ENCODE results near the gene LRRC38. TPM values are rescaled to one million over a fixed set of nuclear protein-coding genes. Genes with fewer than 3 reads are reported as not detected.

LRRC38 gene
- total and polyA plus RNA-seq, 10 of the 15 experiments (the other 5 are each of a cell fraction or from before 2014, with no cell fraction given): not detected

DNA sequence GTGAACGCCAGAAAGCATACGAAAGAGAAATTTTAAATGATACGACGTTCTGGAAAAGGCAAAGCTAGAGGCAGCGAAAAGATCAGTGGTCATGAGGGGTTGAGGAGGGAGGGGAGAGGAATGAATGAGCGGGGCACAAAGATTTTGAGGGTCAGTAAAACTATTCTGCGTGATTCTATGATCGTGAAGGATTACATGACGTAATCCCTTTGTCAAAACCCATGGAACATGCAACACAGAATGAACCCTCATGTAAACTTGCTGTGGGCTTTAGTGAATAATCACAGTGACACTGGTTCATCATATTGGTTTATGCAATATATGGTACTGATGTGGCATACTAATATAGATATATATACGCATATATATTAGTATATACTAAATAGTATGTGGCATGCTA lies 13.0 kb downstream of the LRRC38 start:
- Histone ChIP-seq H3K27me3 (replicated peaks in 1 of 2; ENCODE audit: control insufficient read depth in 2 of 2, insufficient read depth in 2 of 2, low read length in 1 of 2) (peaks cover 0 to 3% of the 10 kb centered on the region in 2 experiments; a peak in 1 of 4 replicates), H3K4me1 (ENCODE audit: control insufficient read depth, insufficient read depth, low read length) (no peaks in the 10 kb centered on the region), H3K36me3 (ENCODE audit: control insufficient read depth in 2 of 2, insufficient read depth in 2 of 2, low read length in 1 of 2) (no peaks in the 10 kb centered on the region), H3K4me2 (ENCODE audit: control insufficient read depth, insufficient read depth) (no peak overlapping the region), H3K9ac (ENCODE audit: control insufficient read depth, insufficient read depth, low read length) (no peak overlapping the region), H4K20me1 (ENCODE audit: control insufficient read depth, insufficient read depth) (no peaks in the 10 kb centered on the region), H3K4me3 (no peak overlapping the region), H3K27ac (ENCODE audit: control insufficient read depth, insufficient read depth) (no peak overlapping the region), H2AFZ (ENCODE audit: control insufficient read depth, low read depth, low read length) (no peak overlapping the region), H3K79me2 (ENCODE audit: control insufficient read depth, insufficient read depth, low read length) (no peaks in the 10 kb centered on the region), H3K9me3 (replicated peaks; ENCODE audit: control insufficient read depth, insufficient read depth, low read length) (no peaks in the 10 kb centered on the region)
- POLR2A ChIA-PET: no interaction called here
- TF ChIP-seq RBBP5 (conservative IDR thresholded peaks at IDR 0.05) (no peak), ATF7 (IDR thresholded peaks at IDR 0.05; ENCODE audit: low read depth) (0 out of 2 replicates have a peak, but pooled peaks have one; percentile 24)
- TF ChIP-seq, protein P1, sequence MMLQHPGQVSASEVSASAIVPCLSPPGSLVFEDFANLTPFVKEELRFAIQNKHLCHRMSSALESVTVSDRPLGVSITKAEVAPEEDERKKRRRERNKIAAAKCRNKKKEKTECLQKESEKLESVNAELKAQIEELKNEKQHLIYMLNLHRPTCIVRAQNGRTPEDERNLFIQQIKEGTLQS (IDR thresholded peaks at IDR 0.05; ENCODE audit: borderline replicate concordance, extremely low read depth, low read depth, low read length): no peak
- TF ChIP-seq, protein P2, sequence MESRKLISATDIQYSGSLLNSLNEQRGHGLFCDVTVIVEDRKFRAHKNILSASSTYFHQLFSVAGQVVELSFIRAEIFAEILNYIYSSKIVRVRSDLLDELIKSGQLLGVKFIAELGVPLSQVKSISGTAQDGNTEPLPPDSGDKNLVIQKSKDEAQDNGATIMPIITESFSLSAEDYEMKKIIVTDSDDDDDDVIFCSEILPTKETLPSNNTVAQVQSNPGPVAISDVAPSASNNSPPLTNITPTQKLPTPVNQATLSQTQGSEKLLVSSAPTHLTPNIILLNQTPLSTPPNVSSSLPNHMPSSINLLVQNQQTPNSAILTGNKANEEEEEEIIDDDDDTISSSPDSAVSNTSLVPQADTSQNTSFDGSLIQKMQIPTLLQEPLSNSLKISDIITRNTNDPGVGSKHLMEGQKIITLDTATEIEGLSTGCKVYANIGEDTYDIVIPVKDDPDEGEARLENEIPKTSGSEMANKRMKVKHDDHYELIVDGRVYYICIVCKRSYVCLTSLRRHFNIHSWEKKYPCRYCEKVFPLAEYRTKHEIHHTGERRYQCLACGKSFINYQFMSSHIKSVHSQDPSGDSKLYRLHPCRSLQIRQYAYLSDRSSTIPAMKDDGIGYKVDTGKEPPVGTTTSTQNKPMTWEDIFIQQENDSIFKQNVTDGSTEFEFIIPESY (IDR thresholded peaks at IDR 0.05): no peak
- TF ChIP-seq, protein P3, sequence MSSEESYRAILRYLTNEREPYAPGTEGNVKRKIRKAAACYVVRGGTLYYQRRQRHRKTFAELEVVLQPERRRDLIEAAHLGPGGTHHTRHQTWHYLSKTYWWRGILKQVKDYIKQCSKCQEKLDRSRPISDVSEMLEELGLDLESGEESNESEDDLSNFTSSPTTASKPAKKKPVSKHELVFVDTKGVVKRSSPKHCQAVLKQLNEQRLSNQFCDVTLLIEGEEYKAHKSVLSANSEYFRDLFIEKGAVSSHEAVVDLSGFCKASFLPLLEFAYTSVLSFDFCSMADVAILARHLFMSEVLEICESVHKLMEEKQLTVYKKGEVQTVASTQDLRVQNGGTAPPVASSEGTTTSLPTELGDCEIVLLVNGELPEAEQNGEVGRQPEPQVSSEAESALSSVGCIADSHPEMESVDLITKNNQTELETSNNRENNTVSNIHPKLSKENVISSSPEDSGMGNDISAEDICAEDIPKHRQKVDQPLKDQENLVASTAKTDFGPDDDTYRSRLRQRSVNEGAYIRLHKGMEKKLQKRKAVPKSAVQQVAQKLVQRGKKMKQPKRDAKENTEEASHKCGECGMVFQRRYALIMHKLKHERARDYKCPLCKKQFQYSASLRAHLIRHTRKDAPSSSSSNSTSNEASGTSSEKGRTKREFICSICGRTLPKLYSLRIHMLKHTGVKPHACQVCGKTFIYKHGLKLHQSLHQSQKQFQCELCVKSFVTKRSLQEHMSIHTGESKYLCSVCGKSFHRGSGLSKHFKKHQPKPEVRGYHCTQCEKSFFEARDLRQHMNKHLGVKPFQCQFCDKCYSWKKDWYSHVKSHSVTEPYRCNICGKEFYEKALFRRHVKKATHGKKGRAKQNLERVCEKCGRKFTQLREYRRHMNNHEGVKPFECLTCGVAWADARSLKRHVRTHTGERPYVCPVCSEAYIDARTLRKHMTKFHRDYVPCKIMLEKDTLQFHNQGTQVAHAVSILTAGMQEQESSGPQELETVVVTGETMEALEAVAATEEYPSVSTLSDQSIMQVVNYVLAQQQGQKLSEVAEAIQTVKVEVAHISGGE (CRISPR knock-in tag; IDR thresholded peaks at IDR 0.05): no peak
- no peak for FAIRE-seq
- WGBS (ENCODE audit: insufficient coverage, insufficient replicate concordance, low lambda C conversion rate, missing lambda C conversion rate): 65% methylated on average over 10 of the region's 10 CpGs
- in situ Hi-C loops (cut with MboI) (no loop called here), intact Hi-C loops (cut with micrococcal nuclease; ENCODE audit: unreplicated experiment) (no loop called here)
- BruUV-seq (replicated peaks): no TSS peak
- SMC1A ChIA-PET (ENCODE audit: uncharacterized antibody, unreplicated experiment): no interaction called here
- no peak for DNase-seq (ENCODE audit: low read depth, low spot score)
- RAD21 ChIA-PET (ENCODE audit: unreplicated experiment): no interaction called here
- ATAC-seq: no peak
- CTCF ChIA-PET: no interaction called here

All from GM12878 (cell line).